ENCODE measurements around the gene CERS5.
A peak's percentile ranks its signal among the peaks of the same experiment; 100 is the strongest.

CERS5 gene

GRCh38 chr12:50174971-50175715, 8.0 kb upstream of the CERS5 start:
- no peak overlapping the region for H3K4me3 ChIP-seq (ENCODE audit: low read depth, low read length)
- H3K36me3 ChIP-seq: peaks cover 32% of the 10 kb centered on the region
- H3K4me1 ChIP-seq: no peaks in the 10 kb centered on the region
- no peaks in the 10 kb centered on the region for H3K27me3 ChIP-seq
- DNase-seq: peak; percentile 34
- no peaks in the 10 kb centered on the region for H3K9me3 ChIP-seq
- TF ChIP-seq, protein P1, sequence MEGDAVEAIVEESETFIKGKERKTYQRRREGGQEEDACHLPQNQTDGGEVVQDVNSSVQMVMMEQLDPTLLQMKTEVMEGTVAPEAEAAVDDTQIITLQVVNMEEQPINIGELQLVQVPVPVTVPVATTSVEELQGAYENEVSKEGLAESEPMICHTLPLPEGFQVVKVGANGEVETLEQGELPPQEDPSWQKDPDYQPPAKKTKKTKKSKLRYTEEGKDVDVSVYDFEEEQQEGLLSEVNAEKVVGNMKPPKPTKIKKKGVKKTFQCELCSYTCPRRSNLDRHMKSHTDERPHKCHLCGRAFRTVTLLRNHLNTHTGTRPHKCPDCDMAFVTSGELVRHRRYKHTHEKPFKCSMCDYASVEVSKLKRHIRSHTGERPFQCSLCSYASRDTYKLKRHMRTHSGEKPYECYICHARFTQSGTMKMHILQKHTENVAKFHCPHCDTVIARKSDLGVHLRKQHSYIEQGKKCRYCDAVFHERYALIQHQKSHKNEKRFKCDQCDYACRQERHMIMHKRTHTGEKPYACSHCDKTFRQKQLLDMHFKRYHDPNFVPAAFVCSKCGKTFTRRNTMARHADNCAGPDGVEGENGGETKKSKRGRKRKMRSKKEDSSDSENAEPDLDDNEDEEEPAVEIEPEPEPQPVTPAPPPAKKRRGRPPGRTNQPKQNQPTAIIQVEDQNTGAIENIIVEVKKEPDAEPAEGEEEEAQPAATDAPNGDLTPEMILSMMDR (IDR thresholded peaks at IDR 0.05; ENCODE audit: low read depth, low read length): peak; percentile 65

DNA sequence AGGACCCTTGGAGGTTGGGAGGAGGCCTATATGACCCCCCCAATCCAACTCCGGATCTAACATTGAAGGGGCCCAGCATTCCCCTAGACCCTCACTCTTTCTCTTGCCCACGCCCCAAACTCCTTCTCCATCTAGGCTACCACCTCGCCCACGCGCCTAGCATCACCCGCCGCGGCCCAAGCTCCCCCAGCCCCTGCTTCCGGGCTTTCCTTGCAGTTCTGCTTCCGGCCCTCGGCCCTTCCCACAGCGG, 445 bp downstream of the CERS5 start:
- DNase-seq: peak; percentile 53
- Histone ChIP-seq H3K36me3 (no peaks in the 10 kb centered on the region), H3K4me3 (ENCODE audit: low read depth, low read length) (peak overlapping the region; percentile 72), H3K27me3 (no peaks in the 10 kb centered on the region), H3K4me1 (no peaks in the 10 kb centered on the region), H3K9me3 (no peaks in the 10 kb centered on the region)
- TF ChIP-seq, protein P1 (IDR thresholded peaks at IDR 0.05; ENCODE audit: low read depth, low read length): no peak

- H3K4me3 ChIP-seq (ENCODE audit: low read depth, low read length): no peak overlapping the region
- H3K27me3 ChIP-seq: no peaks in the 10 kb centered on the region
- no peak for DNase-seq
- TF ChIP-seq, protein P1 (IDR thresholded peaks at IDR 0.05; ENCODE audit: low read depth, low read length): no peak
- no peaks in the 10 kb centered on the region for H3K9me3 ChIP-seq
- H3K4me1 ChIP-seq: no peaks in the 10 kb centered on the region
- H3K36me3 ChIP-seq: no peaks in the 10 kb centered on the region
Observed at GRCh38 chr12:50164963-50165362, 2.2 kb downstream of the CERS5 start.

- Histone ChIP-seq H3K9me3 (no peaks in the 10 kb centered on the region), H3K36me3 (no peaks in the 10 kb centered on the region), H3K27me3 (no peaks in the 10 kb centered on the region), H3K4me3 (ENCODE audit: low read depth, low read length) (no peak overlapping the region), H3K4me1 (no peaks in the 10 kb centered on the region)
- DNase-seq: no peak
- TF ChIP-seq, protein P1 (IDR thresholded peaks at IDR 0.05; ENCODE audit: low read depth, low read length): no peak
Observed at GRCh38 chr12:50162230-50162629, 4.9 kb downstream of the CERS5 start.

- TF ChIP-seq, protein P1 (IDR thresholded peaks at IDR 0.05; ENCODE audit: low read depth, low read length): no peak
- DNase-seq: no peak
Observed at GRCh38 chr12:50160643-50161042, 6.5 kb downstream of the CERS5 start.

DNA sequence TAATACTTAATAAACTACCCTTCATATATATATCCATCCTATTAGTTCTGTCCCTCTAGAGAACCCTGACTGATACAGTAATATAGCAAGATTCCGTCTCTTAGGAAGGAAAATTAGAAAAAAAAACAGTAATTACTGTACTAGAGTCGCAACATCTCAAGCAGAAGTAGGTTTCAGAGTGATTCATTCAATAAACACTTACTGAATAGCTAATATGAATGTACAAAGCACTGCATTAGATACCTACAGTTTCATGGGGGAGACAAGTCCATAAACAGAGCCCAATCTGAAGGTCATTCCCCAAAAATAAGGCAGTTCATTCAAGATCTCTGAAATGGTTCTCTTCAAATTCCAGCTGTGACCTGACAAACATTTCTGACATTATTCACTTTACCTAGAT, 9.9 kb downstream of the CERS5 start:
- Histone ChIP-seq H3K9me3 (no peaks in the 10 kb centered on the region), H3K27me3 (no peaks in the 10 kb centered on the region), H3K4me1 (no peaks in the 10 kb centered on the region), H3K4me3 (ENCODE audit: low read depth, low read length) (no peak overlapping the region), H3K36me3 (no peaks in the 10 kb centered on the region)
- DNase-seq: no peak
- TF ChIP-seq, protein P1 (IDR thresholded peaks at IDR 0.05; ENCODE audit: low read depth, low read length): no peak

More at GRCh38 chr12:50160643-50161042, 6.5 kb downstream of the CERS5 start:
- Histone ChIP-seq H3K4me3 (ENCODE audit: low read depth, low read length) (no peak overlapping the region), H3K36me3 (no peaks in the 10 kb centered on the region), H3K9me3 (no peaks in the 10 kb centered on the region), H3K4me1 (no peaks in the 10 kb centered on the region), H3K27me3 (no peaks in the 10 kb centered on the region)
